ENCODE results near the gene SIAE. TPM values are rescaled to one million over a fixed set of nuclear protein-coding genes. Genes with fewer than 3 reads are reported as not detected.
A peak's percentile ranks its signal among the peaks of the same experiment; 100 is the strongest.

SIAE gene
- total RNA-seq, 6 experiments from 2014 or later, result 9.2 to 14.4 (median 11.3) TPM

DNA sequence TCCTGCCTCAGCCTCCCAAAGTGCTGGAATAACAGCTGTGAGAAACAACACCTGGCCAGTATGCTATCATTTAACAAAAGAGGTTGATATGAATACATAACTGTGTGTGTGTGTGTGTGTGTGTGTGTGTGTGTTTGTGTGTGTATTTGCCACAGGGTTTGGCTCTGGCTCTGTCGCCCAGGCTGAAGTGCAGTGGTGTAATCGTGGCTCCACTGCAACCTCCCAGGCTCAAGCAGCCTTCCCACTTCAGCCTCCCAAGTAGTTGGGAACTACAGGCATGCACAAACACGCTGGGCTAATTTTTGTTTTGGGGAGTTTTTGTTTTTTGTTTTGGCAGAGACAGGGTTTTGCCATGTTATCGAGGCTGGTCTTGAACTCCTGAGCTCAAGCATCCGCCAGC, 4.9 kb upstream of the SIAE start:
- peaks cover 4% of the 10 kb centered on the region for H3K27me3 Mint-ChIP-seq (ENCODE audit: insufficient read depth)
- H3K36me3 Mint-ChIP-seq (ENCODE audit: low read depth), result peaks cover 15% of the 10 kb centered on the region
- H3K4me1 Mint-ChIP-seq (ENCODE audit: low read depth), result peaks cover 28% of the 10 kb centered on the region
- no peak overlapping the region for H3K4me3 Mint-ChIP-seq
- TF ChIP-seq CTCF (IDR thresholded peaks at IDR 0.05), result no peak
- DNase-seq, result no peak
- H3K27ac Mint-ChIP-seq, result no peak overlapping the region
- peaks cover 14% of the 10 kb centered on the region; the same call in 1 of the 2 replicates for H3K9me3 Mint-ChIP-seq

DNA sequence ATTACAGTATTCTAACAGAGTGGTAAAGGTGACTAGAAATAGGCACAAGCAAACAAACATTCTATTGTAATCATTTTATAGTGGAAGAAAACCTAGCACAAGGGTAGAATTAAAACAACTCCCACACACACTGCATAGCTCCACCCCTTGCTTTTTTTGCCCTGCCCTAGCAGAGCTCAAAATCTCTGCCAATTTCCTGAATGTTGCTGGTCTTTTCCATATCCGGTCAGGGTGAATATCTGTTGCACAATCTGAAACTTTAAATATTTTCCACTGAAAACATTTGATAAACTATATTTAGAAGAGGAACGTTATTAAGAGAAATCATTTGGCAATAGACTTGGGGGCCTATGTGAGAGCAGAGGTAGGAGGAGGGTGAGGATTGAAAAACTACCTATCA, 2.8 kb upstream of the SIAE start:
- Mint-ChIP-seq H3K4me1 (ENCODE audit: low read depth) (peaks cover 39% of the 10 kb centered on the region), H3K27ac (peak overlapping the region; percentile 51), H3K36me3 (ENCODE audit: low read depth) (no peaks in the 10 kb centered on the region; the same call in 1 of the 2 replicates), H3K27me3 (ENCODE audit: insufficient read depth) (peaks cover 4% of the 10 kb centered on the region; the same call in 1 of the 2 replicates), H3K4me3 (peak overlapping the region; percentile 19; the same call in 1 of the 2 replicates), H3K9me3 (no peaks in the 10 kb centered on the region)
- no peak for TF ChIP-seq CTCF (IDR thresholded peaks at IDR 0.05)
- DNase-seq, result peak; percentile 38

- Mint-ChIP-seq H3K4me1 (ENCODE audit: low read depth) (peaks cover 39% of the 10 kb centered on the region), H3K27ac (peak overlapping the region; percentile 99), H3K36me3 (ENCODE audit: low read depth) (no peaks in the 10 kb centered on the region; the same call in 1 of the 2 replicates), H3K27me3 (ENCODE audit: insufficient read depth) (peaks cover 4% of the 10 kb centered on the region; the same call in 1 of the 2 replicates), H3K9me3 (no peaks in the 10 kb centered on the region), H3K4me3 (peak overlapping the region; percentile 96)
- TF ChIP-seq CTCF (IDR thresholded peaks at IDR 0.05), result no peak
- DNase-seq, result no peak
Observed at GRCh38 chr11:124674571-124674970, 1.0 kb upstream of the SIAE start.

DNA sequence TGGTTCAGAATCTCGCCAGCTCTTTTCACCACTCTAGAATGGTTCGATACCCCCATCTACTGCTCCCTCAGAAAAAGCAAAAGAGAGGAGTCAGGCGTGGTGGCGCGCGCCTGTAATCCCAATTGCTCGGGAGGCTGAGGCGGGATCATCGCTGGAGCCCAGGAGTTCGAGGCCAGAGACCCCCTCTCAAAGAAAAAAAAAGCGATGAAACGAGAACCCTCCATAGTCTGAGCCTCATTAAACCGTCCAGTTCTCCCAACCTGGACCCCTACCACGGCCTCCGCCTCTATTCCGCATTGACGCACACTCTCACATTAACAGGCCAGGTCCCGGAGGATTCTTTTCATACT, 604 bp upstream of the SIAE start:
- Mint-ChIP-seq H3K27me3 (ENCODE audit: insufficient read depth) (peaks cover 4% of the 10 kb centered on the region; the same call in 1 of the 2 replicates), H3K9me3 (no peaks in the 10 kb centered on the region)

DNA sequence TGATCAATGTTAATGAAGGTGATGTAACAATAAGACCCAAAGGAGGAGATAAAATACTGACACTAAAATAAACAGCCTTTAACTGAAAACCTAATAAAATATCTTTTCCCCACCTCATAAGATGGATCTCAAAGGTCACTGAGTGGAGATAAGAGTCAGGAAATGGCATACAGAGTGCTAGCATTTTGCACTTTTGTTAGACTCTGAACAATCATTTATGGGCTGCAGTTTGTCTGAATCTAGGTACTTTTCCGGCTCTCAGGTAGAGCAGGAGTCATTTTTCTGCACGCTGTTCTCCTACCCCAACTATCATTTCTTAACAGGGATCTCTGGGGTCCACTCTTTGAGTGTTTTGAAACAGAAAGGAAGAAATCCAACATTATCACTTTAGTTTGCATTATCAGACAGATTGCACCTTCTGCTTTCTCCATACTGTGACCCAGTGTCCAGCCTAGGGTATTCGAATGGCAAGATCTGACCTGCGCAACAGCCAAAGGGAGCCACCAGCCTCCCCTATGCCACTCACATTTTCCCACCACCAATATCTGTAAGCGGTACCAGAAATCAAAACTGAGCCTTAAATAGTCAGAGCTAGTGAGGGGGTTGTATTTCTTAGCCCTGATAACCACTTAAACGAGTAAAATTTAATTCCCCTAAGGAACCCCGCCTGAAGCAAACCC, 863 bp downstream of the SIAE start:
- H3K9me3 Mint-ChIP-seq, result no peaks in the 10 kb centered on the region
- H3K36me3 Mint-ChIP-seq (ENCODE audit: low read depth), result no peaks in the 10 kb centered on the region; the same call in 1 of the 2 replicates
- no peak for TF ChIP-seq CTCF (IDR thresholded peaks at IDR 0.05)
- H3K4me3 Mint-ChIP-seq, result peak overlapping the region; percentile 96
- DNase-seq, result no peak
- peaks cover 4% of the 10 kb centered on the region; the same call in 1 of the 2 replicates for H3K27me3 Mint-ChIP-seq (ENCODE audit: insufficient read depth)
- peaks cover 39% of the 10 kb centered on the region for H3K4me1 Mint-ChIP-seq (ENCODE audit: low read depth)
- H3K27ac Mint-ChIP-seq, result no peak overlapping the region; the same call in 1 of the 2 replicates

More for the DNA sequence above, 604 bp upstream of the SIAE start:
- H3K27ac Mint-ChIP-seq, result peak overlapping the region; percentile 99
- DNase-seq, result no peak
- peaks cover 39% of the 10 kb centered on the region for H3K4me1 Mint-ChIP-seq (ENCODE audit: low read depth)
- H3K4me3 Mint-ChIP-seq, result peak overlapping the region; percentile 96
- TF ChIP-seq CTCF (IDR thresholded peaks at IDR 0.05), result no peak
- H3K36me3 Mint-ChIP-seq (ENCODE audit: low read depth), result no peaks in the 10 kb centered on the region; the same call in 1 of the 2 replicates
